WTC11 (cell line): ENCODE data around the gene MANEA. TPM values are rescaled to one million over a fixed set of nuclear protein-coding genes. Genes with fewer than 3 reads are reported as not detected.
"Not testable (repeated sequence)": the region's sequence is repeated elsewhere in the genome, so short reads cannot be mapped to it uniquely, and the experiment has no call there.

ENCODE experiments used
- ATAC-seq: fragments of 200-7000 bp; cut with Tn5 transposase; 2 replicates; pipeline ENCODE4 v1.10.0; 2021; ENCODE audit warnings: mild to moderate bottlenecking, moderate library complexity
- CTCF ChIA-PET: fragments of 300-600 bp; sonication (Branson Sonifier 250); formaldehyde crosslinking; loops from one replicate; lab custom pipeline; 2021; ENCODE audit warnings: antibody characterized with exemption; lab: Charles Lee
- POLR2A ChIA-PET: fragments of 350-600 bp; sonication (Branson Sonifier 250); formaldehyde crosslinking; loops from one replicate; lab custom pipeline; 2021; ENCODE audit warnings: antibody characterized with exemption; lab: Charles Lee
- DNase-seq: peaks from one replicate; pipeline ENCODE4 v3.0.0; 2021; ENCODE audit warnings: low spot score
- H3K27ac Mint-ChIP-seq: 2 replicates; pipeline ENCODE4 v1.8.0; 2021; ENCODE audit warnings: mixed read lengths
- H3K27me3 Mint-ChIP-seq: 2 replicates; pipeline ENCODE4 v1.8.0; 2021; ENCODE audit warnings: low read depth, mild to moderate bottlenecking, moderate library complexity, mixed read lengths
- H3K36me3 Mint-ChIP-seq: 2 replicates; pipeline ENCODE4 v1.8.0; 2021; ENCODE audit warnings: mixed read lengths
- H3K4me1 Mint-ChIP-seq: 2 replicates; pipeline ENCODE4 v1.8.0; 2022; ENCODE audit warnings: mixed read lengths
- H3K4me3 Mint-ChIP-seq: 2 replicates; pipeline ENCODE4 v1.8.0; 2021; ENCODE audit warnings: mild to moderate bottlenecking, moderate library complexity, mixed read lengths
- H3K9me3 Mint-ChIP-seq: 2 replicates; pipeline ENCODE4 v1.8.0; 2021; ENCODE audit warnings: mixed read lengths
- AR ChIP-seq: fragments of 250-450 bp; sonication (Bioruptor Pico); IDR thresholded peaks from 2 replicates; pipeline ENCODE4 v1.9.0; 2021; ENCODE audit warnings: mild to moderate bottlenecking
- ATF1 ChIP-seq: sonication (generic); formaldehyde crosslinking; IDR thresholded peaks from 2 replicates; pipeline ENCODE4 v1.8.1; 2023; ENCODE audit warnings: mild to moderate bottlenecking, moderate library complexity, missing genetic modification reagents
- CREM ChIP-seq: sonication (generic); formaldehyde crosslinking; IDR thresholded peaks from 2 replicates; pipeline ENCODE4 v1.8.1; 2022; ENCODE audit warnings: mild to moderate bottlenecking, missing genetic modification reagents, moderate library complexity
- KAT7 ChIP-seq: sonication (generic); formaldehyde crosslinking; IDR thresholded peaks from 2 replicates; pipeline ENCODE4 v1.8.1; 2023; ENCODE audit warnings: missing genetic modification reagents, mild to moderate bottlenecking, borderline replicate concordance
- MLX ChIP-seq: sonication (generic); formaldehyde crosslinking; IDR thresholded peaks from 2 replicates; pipeline ENCODE4 v1.8.1; 2023; ENCODE audit warnings: mild to moderate bottlenecking, missing genetic modification reagents, moderate library complexity
- NFYB ChIP-seq: sonication (generic); formaldehyde crosslinking; conservative IDR thresholded peaks from 2 replicates; pipeline ENCODE4 v1.8.0; 2022; ENCODE audit warnings: low read depth, missing genetic modification reagents
- OVOL2 ChIP-seq: fragments of 250-450 bp; sonication (Bioruptor Pico); IDR thresholded peaks from 2 replicates; pipeline ENCODE4 v1.9.0; 2021; ENCODE audit warnings: mild to moderate bottlenecking, borderline replicate concordance
- PRRX2 ChIP-seq: fragments of 250-450 bp; sonication (Bioruptor Pico); IDR thresholded peaks from 2 replicates; pipeline ENCODE4 v1.8.0; 2021; ENCODE audit warnings: mild to moderate bottlenecking
- RELA ChIP-seq: sonication (generic); formaldehyde crosslinking; IDR thresholded peaks from 2 replicates; pipeline ENCODE4 v1.8.1; 2022; ENCODE audit warnings: missing genetic modification reagents, mild to moderate bottlenecking, borderline replicate concordance
- USF2 ChIP-seq: sonication (generic); formaldehyde crosslinking; IDR thresholded peaks from 2 replicates; pipeline ENCODE4 v1.8.1; 2023; ENCODE audit warnings: mild to moderate bottlenecking, missing genetic modification reagents, moderate library complexity
- ZNF121 ChIP-seq: sonication (generic); formaldehyde crosslinking; IDR thresholded peaks from 2 replicates; pipeline ENCODE4 v1.8.0; 2023; ENCODE audit warnings: missing genetic modification reagents
- total RNA-seq: library from RNA; stranded (reverse); gene quantifications from 3 replicates; pipeline ENCODE4 v1.2.3, GENCODE V29; 2021
- TF ChIP-seq, protein P1 (sequence below): sonication (generic); formaldehyde crosslinking; IDR thresholded peaks from 2 replicates; pipeline ENCODE4 v1.8.1; 2022; ENCODE audit warnings: low read depth, mild to moderate bottlenecking, moderate library complexity, missing genetic modification reagents, borderline replicate concordance
- TF ChIP-seq, protein P2 (sequence below): sonication (generic); formaldehyde crosslinking; IDR thresholded peaks from 2 replicates; pipeline ENCODE4 v1.8.1; 2022; ENCODE audit warnings: low read depth, missing genetic modification reagents, borderline replicate concordance
- TF ChIP-seq, protein P3 (sequence below): sonication (generic); formaldehyde crosslinking; IDR thresholded peaks from 2 replicates; pipeline ENCODE4 v1.8.0; 2022; ENCODE audit warnings: missing genetic modification reagents

Gene MANEA
- total RNA-seq, 1 experiment from 2014 or later: 6.1 TPM

- TF ChIP-seq OVOL2 (CRISPR knock-in tag) (no peak), AR (CRISPR knock-in tag) (no peak)
- TF ChIP-seq, protein P1, sequence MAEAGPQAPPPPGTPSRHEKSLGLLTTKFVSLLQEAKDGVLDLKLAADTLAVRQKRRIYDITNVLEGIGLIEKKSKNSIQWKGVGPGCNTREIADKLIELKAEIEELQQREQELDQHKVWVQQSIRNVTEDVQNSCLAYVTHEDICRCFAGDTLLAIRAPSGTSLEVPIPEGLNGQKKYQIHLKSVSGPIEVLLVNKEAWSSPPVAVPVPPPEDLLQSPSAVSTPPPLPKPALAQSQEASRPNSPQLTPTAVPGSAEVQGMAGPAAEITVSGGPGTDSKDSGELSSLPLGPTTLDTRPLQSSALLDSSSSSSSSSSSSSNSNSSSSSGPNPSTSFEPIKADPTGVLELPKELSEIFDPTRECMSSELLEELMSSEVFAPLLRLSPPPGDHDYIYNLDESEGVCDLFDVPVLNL: no peak
- TF ChIP-seq, protein P2, sequence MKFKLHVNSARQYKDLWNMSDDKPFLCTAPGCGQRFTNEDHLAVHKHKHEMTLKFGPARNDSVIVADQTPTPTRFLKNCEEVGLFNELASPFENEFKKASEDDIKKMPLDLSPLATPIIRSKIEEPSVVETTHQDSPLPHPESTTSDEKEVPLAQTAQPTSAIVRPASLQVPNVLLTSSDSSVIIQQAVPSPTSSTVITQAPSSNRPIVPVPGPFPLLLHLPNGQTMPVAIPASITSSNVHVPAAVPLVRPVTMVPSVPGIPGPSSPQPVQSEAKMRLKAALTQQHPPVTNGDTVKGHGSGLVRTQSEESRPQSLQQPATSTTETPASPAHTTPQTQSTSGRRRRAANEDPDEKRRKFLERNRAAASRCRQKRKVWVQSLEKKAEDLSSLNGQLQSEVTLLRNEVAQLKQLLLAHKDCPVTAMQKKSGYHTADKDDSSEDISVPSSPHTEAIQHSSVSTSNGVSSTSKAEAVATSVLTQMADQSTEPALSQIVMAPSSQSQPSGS (CRISPR knock-in tag): no peak
Observed at GRCh38 chr6:95551678-95552324, 25.5 kb upstream of the MANEA start (continued).

- H3K9me3 Mint-ChIP-seq: no peaks in the 10 kb centered on the region
- no peak overlapping the region for H3K4me3 Mint-ChIP-seq
- peaks cover 8% of the 10 kb centered on the region for H3K4me1 Mint-ChIP-seq
- DNase-seq (no peak), ATAC-seq (no peak)
- TF ChIP-seq MLX (CRISPR knock-in tag): no peak
- ChIA-PET CTCF (no interaction called here), POLR2A (no interaction called here)
- no peak overlapping the region for H3K27ac Mint-ChIP-seq
- no peaks in the 10 kb centered on the region for H3K27me3 Mint-ChIP-seq
- H3K36me3 Mint-ChIP-seq: no peaks in the 10 kb centered on the region
Observed at GRCh38 chr6:95553880-95554279, 23.5 kb upstream of the MANEA start.

DNA sequence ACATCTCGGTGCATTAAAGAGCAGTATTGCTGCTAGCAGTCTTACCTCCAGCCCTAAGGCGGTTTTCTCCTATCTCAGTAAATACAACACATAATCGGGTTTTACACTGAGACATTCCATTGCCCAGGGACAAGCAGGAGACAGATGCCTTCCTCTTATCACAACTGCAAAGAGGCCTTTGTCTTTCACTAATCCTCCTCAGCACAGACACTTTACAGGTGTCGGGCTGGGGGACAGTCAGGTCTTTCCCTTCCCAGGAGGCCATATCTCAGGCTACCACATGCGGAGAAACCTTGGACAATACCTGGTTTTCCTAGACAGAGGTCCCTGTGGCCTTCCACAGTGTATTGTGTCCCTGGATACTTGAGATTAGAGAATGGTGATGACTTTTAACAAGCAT, 16.4 kb upstream of the MANEA start:
- H3K27ac Mint-ChIP-seq, H3K4me3 Mint-ChIP-seq, CTCF ChIA-PET, H3K27me3 Mint-ChIP-seq, POLR2A ChIA-PET, H3K36me3 Mint-ChIP-seq, ATAC-seq, DNase-seq: not testable (repeated sequence)
- Mint-ChIP-seq H3K4me1 (peaks cover 17% of the 10 kb centered on the region), H3K9me3 (peaks cover 11% of the 10 kb centered on the region; the same call in 1 of the 2 replicates)

- ChIA-PET CTCF (no interaction called here), POLR2A (no interaction called here)
- H3K36me3 Mint-ChIP-seq: no peaks in the 10 kb centered on the region
- no peak overlapping the region for H3K4me3 Mint-ChIP-seq
- H3K27ac Mint-ChIP-seq: no peak overlapping the region
- DNase-seq: no peak
- peaks cover 14% of the 10 kb centered on the region for H3K4me1 Mint-ChIP-seq
- ATAC-seq: no peak
- H3K27me3 Mint-ChIP-seq: no peaks in the 10 kb centered on the region
- H3K9me3 Mint-ChIP-seq: no peaks in the 10 kb centered on the region
- TF ChIP-seq CREM (CRISPR knock-in tag) (no peak), RELA (no peak), KAT7 (CRISPR knock-in tag) (no peak)
Observed at GRCh38 chr6:95569560-95569959, 7.8 kb upstream of the MANEA start.

GRCh38 chr6:95572098-95572497, 5.2 kb upstream of the MANEA start:
- ChIA-PET POLR2A (no interaction called here), CTCF (no interaction called here)
- peaks cover 30% of the 10 kb centered on the region for H3K4me1 Mint-ChIP-seq
- DNase-seq (no peak), ATAC-seq (no peak)
- no peaks in the 10 kb centered on the region for H3K27me3 Mint-ChIP-seq
- no peaks in the 10 kb centered on the region for H3K36me3 Mint-ChIP-seq
- no peak overlapping the region for H3K4me3 Mint-ChIP-seq
- no peaks in the 10 kb centered on the region for H3K9me3 Mint-ChIP-seq
- H3K27ac Mint-ChIP-seq: no peak overlapping the region
- TF ChIP-seq NFYB (CRISPR knock-in tag): no peak
- no peak for TF ChIP-seq PRRX2
- TF ChIP-seq USF2 (CRISPR knock-in tag): no peak
- TF ChIP-seq OVOL2 (CRISPR knock-in tag): no peak
- TF ChIP-seq, protein P1: no peak
- no peak for TF ChIP-seq CREM (CRISPR knock-in tag)
- TF ChIP-seq, protein P3, sequence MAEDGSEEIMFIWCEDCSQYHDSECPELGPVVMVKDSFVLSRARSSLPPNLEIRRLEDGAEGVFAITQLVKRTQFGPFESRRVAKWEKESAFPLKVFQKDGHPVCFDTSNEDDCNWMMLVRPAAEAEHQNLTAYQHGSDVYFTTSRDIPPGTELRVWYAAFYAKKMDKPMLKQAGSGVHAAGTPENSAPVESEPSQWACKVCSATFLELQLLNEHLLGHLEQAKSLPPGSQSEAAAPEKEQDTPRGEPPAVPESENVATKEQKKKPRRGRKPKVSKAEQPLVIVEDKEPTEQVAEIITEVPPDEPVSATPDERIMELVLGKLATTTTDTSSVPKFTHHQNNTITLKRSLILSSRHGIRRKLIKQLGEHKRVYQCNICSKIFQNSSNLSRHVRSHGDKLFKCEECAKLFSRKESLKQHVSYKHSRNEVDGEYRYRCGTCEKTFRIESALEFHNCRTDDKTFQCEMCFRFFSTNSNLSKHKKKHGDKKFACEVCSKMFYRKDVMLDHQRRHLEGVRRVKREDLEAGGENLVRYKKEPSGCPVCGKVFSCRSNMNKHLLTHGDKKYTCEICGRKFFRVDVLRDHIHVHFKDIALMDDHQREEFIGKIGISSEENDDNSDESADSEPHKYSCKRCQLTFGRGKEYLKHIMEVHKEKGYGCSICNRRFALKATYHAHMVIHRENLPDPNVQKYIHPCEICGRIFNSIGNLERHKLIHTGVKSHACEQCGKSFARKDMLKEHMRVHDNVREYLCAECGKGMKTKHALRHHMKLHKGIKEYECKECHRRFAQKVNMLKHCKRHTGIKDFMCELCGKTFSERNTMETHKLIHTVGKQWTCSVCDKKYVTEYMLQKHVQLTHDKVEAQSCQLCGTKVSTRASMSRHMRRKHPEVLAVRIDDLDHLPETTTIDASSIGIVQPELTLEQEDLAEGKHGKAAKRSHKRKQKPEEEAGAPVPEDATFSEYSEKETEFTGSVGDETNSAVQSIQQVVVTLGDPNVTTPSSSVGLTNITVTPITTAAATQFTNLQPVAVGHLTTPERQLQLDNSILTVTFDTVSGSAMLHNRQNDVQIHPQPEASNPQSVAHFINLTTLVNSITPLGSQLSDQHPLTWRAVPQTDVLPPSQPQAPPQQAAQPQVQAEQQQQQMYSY (CRISPR knock-in tag): no peak
- no peak for TF ChIP-seq ATF1
- TF ChIP-seq ZNF121 (CRISPR knock-in tag): no peak
